GM18868 (cell line): ENCODE measurements around the gene CDH23.

Source experiments
- ATAC-seq: cut with Tn5 transposase; IDR thresholded peaks from one replicate; pipeline ENCODE4 v1.9.1; 2021; ENCODE audit warnings: mild to moderate bottlenecking, moderate library complexity; ENCODE audit not compliant: unreplicated experiment

The CDH23 gene

GRCh38 chr10:71369602-71370001 is 27.1 kb upstream of the CDH23 start:
- ATAC-seq = no peak

- no peak for ATAC-seq
These were observed 26.7 kb upstream of the CDH23 start for GRCh38 chr10:71370031-71370430.

GRCh38 chr10:71371750-71372166 is 25.0 kb upstream of the CDH23 start:
- ATAC-seq = peak; percentile 51

GRCh38 chr10:71372882-71373495 is 23.7 kb upstream of the CDH23 start:
- peak; percentile 50 for ATAC-seq

- ATAC-seq = no peak
These were observed 22.1 kb upstream of the CDH23 start for GRCh38 chr10:71374481-71375233.

- no peak for ATAC-seq
These were observed 20.8 kb upstream of the CDH23 start for GRCh38 chr10:71375952-71376351.

GRCh38 chr10:71378336-71379117 is 18.2 kb upstream of the CDH23 start:
- no peak for ATAC-seq

GRCh38 chr10:71379118-71379766 is 17.5 kb upstream of the CDH23 start:
- ATAC-seq = no peak

- ATAC-seq = no peak
These were observed 15.9 kb upstream of the CDH23 start for GRCh38 chr10:71380841-71381240.

GRCh38 chr10:71381611-71382010 is 15.1 kb upstream of the CDH23 start:
- no peak for ATAC-seq

GRCh38 chr10:71382028-71382427 is 14.7 kb upstream of the CDH23 start:
- no peak for ATAC-seq

GRCh38 chr10:71382757-71383156 is 14.0 kb upstream of the CDH23 start:
- ATAC-seq = no peak

- peak; percentile 57 for ATAC-seq
These were observed 12.6 kb upstream of the CDH23 start for GRCh38 chr10:71383972-71384687.

GRCh38 chr10:71388171-71388570 is 8.5 kb upstream of the CDH23 start:
- ATAC-seq = no peak

GRCh38 chr10:71388583-71389310 is 8.0 kb upstream of the CDH23 start:
- ATAC-seq = no peak

GRCh38 chr10:71389768-71390460 is 6.8 kb upstream of the CDH23 start:
- ATAC-seq = no peak

- no peak for ATAC-seq
These were observed 6.3 kb upstream of the CDH23 start for GRCh38 chr10:71390461-71390835.

GRCh38 chr10:71390921-71391690 is 5.6 kb upstream of the CDH23 start:
- no peak for ATAC-seq

GRCh38 chr10:71391701-71392100 is 5.0 kb upstream of the CDH23 start:
- ATAC-seq = no peak
